ENCODE measurements around the gene CD2AP.
A peak's percentile ranks its signal among the peaks of the same experiment; 100 is the strongest.

GRCh38 chr6:47631269-47631772 is 153.7 kb downstream of the CD2AP start:
- TF ChIP-seq POLR2AphosphoS5 (IDR thresholded peaks at IDR 0.05; ENCODE audit: insufficient read depth in 1 of 2, low read depth in 1 of 2) (no peak), POLR2A (IDR thresholded peaks at IDR 0.05) (no peak)
- TF ChIP-seq, protein P1, sequence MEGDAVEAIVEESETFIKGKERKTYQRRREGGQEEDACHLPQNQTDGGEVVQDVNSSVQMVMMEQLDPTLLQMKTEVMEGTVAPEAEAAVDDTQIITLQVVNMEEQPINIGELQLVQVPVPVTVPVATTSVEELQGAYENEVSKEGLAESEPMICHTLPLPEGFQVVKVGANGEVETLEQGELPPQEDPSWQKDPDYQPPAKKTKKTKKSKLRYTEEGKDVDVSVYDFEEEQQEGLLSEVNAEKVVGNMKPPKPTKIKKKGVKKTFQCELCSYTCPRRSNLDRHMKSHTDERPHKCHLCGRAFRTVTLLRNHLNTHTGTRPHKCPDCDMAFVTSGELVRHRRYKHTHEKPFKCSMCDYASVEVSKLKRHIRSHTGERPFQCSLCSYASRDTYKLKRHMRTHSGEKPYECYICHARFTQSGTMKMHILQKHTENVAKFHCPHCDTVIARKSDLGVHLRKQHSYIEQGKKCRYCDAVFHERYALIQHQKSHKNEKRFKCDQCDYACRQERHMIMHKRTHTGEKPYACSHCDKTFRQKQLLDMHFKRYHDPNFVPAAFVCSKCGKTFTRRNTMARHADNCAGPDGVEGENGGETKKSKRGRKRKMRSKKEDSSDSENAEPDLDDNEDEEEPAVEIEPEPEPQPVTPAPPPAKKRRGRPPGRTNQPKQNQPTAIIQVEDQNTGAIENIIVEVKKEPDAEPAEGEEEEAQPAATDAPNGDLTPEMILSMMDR (IDR thresholded peaks at IDR 0.05), result peak in 2 of 3 experiments; percentile 36 to 38

Measured in vagina (tissue), 2 donors.